Measurements from ENCODE around the gene CPOX.

GRCh38 chr3:98567666-98568270, 25.6 kb downstream of the CPOX start:
- TF ChIP-seq, protein P1, sequence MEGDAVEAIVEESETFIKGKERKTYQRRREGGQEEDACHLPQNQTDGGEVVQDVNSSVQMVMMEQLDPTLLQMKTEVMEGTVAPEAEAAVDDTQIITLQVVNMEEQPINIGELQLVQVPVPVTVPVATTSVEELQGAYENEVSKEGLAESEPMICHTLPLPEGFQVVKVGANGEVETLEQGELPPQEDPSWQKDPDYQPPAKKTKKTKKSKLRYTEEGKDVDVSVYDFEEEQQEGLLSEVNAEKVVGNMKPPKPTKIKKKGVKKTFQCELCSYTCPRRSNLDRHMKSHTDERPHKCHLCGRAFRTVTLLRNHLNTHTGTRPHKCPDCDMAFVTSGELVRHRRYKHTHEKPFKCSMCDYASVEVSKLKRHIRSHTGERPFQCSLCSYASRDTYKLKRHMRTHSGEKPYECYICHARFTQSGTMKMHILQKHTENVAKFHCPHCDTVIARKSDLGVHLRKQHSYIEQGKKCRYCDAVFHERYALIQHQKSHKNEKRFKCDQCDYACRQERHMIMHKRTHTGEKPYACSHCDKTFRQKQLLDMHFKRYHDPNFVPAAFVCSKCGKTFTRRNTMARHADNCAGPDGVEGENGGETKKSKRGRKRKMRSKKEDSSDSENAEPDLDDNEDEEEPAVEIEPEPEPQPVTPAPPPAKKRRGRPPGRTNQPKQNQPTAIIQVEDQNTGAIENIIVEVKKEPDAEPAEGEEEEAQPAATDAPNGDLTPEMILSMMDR (IDR thresholded peaks at IDR 0.05) = no peak
- TF ChIP-seq POLR2A (IDR thresholded peaks at IDR 0.05) = no peak
